HCT116 (cell line): Measurements from ENCODE around the gene ENTPD5. TPM values are rescaled to one million over a fixed set of nuclear protein-coding genes. Genes with fewer than 3 reads are reported as not detected.
"Not testable (repeated sequence)": the region's sequence is repeated elsewhere in the genome, so short reads cannot be mapped to it uniquely, and the experiment has no call there.

Experiments
- ATAC-seq: fragments of 200-7000 bp; cut with Tn5 transposase; 2 replicates; pipeline ENCODE4 v1.9.1; 2020; ENCODE audit warnings: mild to moderate bottlenecking, moderate library complexity
- BruUV-seq: library from RNA; stranded (reverse); fragments of 400-500 nt; replicated peaks from 2 replicates; lab custom pipeline; 2021; lab: Mats Ljungman, UMichigan
- CTCF ChIA-PET: fragments of 300-600 bp; sonication (Branson Sonifier 250); formaldehyde crosslinking; loops from one replicate; lab custom pipeline; 2021; ENCODE audit warnings: antibody characterized with exemption; lab: Charles Lee
- POLR2A ChIA-PET: fragments of 300-600, 350-600 bp; sonication (Branson Sonifier 250); formaldehyde crosslinking; loops from one replicate; lab custom pipeline; 2021; ENCODE audit warnings: antibody characterized with exemption; lab: Charles Lee
- RAD21 ChIA-PET, 2 experiments: fragments of 300-600 bp; sonication (Branson Sonifier 250); formaldehyde crosslinking; loops; one replicate each; lab custom pipeline; 2023; ENCODE audit warnings: low total read pairs in 2 of 2; ENCODE audit not compliant: uncharacterized antibody in 2 of 2, unreplicated experiment in 2 of 2, low non-redundant PET in 1 of 2; lab: Charles Lee
- DNase-seq: peaks from one replicate; pipeline ENCODE4 v3.0.0-alpha.2; 2010; ENCODE audit warnings: low read depth, low spot score
- H2AFZ ChIP-seq: fragments of 200-600 bp; shearing (Covaris generic), sonication (generic); 2 replicates; pipeline ENCODE4 v1.6.1; 2017; ENCODE audit warnings: low read depth, mixed run types, mixed read lengths, antibody characterized with exemption, low read length; ENCODE audit not compliant: poor library complexity, severe bottlenecking
- H3K27ac ChIP-seq: 2 replicates; pipeline ENCODE4 v1.5.1; 2012; ENCODE audit warnings: low read depth, low read length
- H3K27me3 ChIP-seq: fragments of 200-600 bp; sonication (generic); 2 replicates; pipeline ENCODE4 v1.6.1; 2016; ENCODE audit warnings: mixed run types, low read length, mixed read lengths; ENCODE audit not compliant: insufficient read depth
- H3K36me3 ChIP-seq, 2 experiments: fragments of 200-500 bp in 1 of 2; fragments of 200-600 bp in 1 of 2; sonication (Bioruptor generic) in 1 of 2; sonication (generic) in 1 of 2; 2 replicates each; pipeline versions ENCODE4 v1.5.1 to v1.6.1; 2014 to 2016; ENCODE audit warnings: low read length in 2 of 2, inconsistent platforms in 1 of 2, mixed read lengths in 1 of 2, mixed run types in 1 of 2; ENCODE audit not compliant: insufficient read depth in 2 of 2, control insufficient read depth in 1 of 2
- H3K4me1 ChIP-seq, 2 experiments: fragments of 200-600 bp in 1 of 2; sonication (generic) in 1 of 2; 2 replicates each; pipeline versions ENCODE4 v1.5.1 to v1.6.1; 2012 to 2017; ENCODE audit warnings: low read length in 2 of 2, inconsistent platforms in 1 of 2, mild to moderate bottlenecking in 1 of 2, mixed read lengths in 1 of 2, mixed run types in 1 of 2, moderate library complexity in 1 of 2; ENCODE audit not compliant: insufficient read depth in 2 of 2, control insufficient read depth in 1 of 2
- H3K4me2 ChIP-seq: fragments of 200-600 bp; sonication (generic); 2 replicates; pipeline ENCODE4 v1.6.1; 2017; ENCODE audit warnings: mixed run types, low read length, mixed read lengths
- H3K4me3 ChIP-seq, 2 experiments: fragments of 200-600 bp in 1 of 2; sonication (generic) in 1 of 2; replicated peaks in 1 of 2; 2 replicates each; pipeline ENCODE4 v1.5.1; 2011 to 2016; ENCODE audit warnings: low read length in 2 of 2, control low read depth in 1 of 2, low read depth in 1 of 2, mild to moderate bottlenecking in 1 of 2, mixed read lengths in 1 of 2, mixed run types in 1 of 2
- H3K79me2 ChIP-seq: fragments of 200-600 bp; sonication (generic); 2 replicates; pipeline ENCODE4 v1.6.1; 2017; ENCODE audit warnings: mild to moderate bottlenecking, mixed run types, low read length, moderate library complexity, mixed read lengths; ENCODE audit not compliant: insufficient read depth
- H3K9ac ChIP-seq: fragments of 200-600 bp; sonication (generic); 2 replicates; pipeline ENCODE4 v1.6.1; 2016; ENCODE audit warnings: low read length, mixed read lengths
- H3K9me2 ChIP-seq: fragments of 200-600 bp; sonication (generic), shearing (Covaris generic); 2 replicates; pipeline ENCODE4 v1.6.1; 2017; ENCODE audit warnings: mixed run types, mild to moderate bottlenecking, moderate library complexity; ENCODE audit not compliant: insufficient read depth
- H3K9me3 ChIP-seq, 2 experiments: fragments of 200-500 bp in 1 of 2; fragments of 200-600 bp in 1 of 2; sonication (Bioruptor generic) in 1 of 2; sonication (generic) in 1 of 2; 2 replicates each; pipeline ENCODE4 v1.6.1; 2014 to 2017; ENCODE audit warnings: low read length in 2 of 2, mixed read lengths in 2 of 2, inconsistent platforms in 1 of 2, low read depth in 1 of 2, mild to moderate bottlenecking in 1 of 2, mixed run types in 1 of 2, moderate library complexity in 1 of 2; ENCODE audit not compliant: control insufficient read depth in 1 of 2, insufficient read depth in 1 of 2
- H4K20me1 ChIP-seq: fragments of 200-600 bp; sonication (generic), shearing (Covaris generic); 2 replicates; pipeline ENCODE4 v1.6.1; 2017; ENCODE audit warnings: mixed run types, mild to moderate bottlenecking, moderate library complexity; ENCODE audit not compliant: insufficient read depth
- CBX3 ChIP-seq: IDR thresholded peaks from 2 replicates; pipeline ENCODE4 v1.6.1; 2012; ENCODE audit warnings: low read depth
- CEBPB ChIP-seq: IDR thresholded peaks from 2 replicates; pipeline ENCODE4 v1.6.1; 2012; ENCODE audit warnings: low read depth
- CTCF ChIP-seq, 3 experiments: fragments of 200-600 bp in 1 of 3; sonication (generic) in 1 of 3; IDR thresholded peaks in 2 of 3; conservative IDR thresholded peaks in 1 of 3; 2 replicates each; pipeline ENCODE4 v1.5.1; 2012 to 2017; ENCODE audit warnings: low read depth in 2 of 3, low read length in 2 of 3, antibody characterized with exemption in 1 of 3, borderline replicate concordance in 1 of 3, control low read depth in 1 of 3, mild to moderate bottlenecking in 1 of 3, mixed read lengths in 1 of 3, mixed run types in 1 of 3, moderate library complexity in 1 of 3; ENCODE audit not compliant: insufficient read depth in 1 of 3
- ELF1 ChIP-seq: IDR thresholded peaks from 2 replicates; pipeline ENCODE4 v1.6.1; 2012; ENCODE audit warnings: low read depth, borderline replicate concordance
- EZH2phosphoT487 ChIP-seq: fragments of 200-600 bp; IDR thresholded peaks from 2 replicates; pipeline ENCODE4 v1.6.1; 2018; ENCODE audit warnings: antibody characterized with exemption, borderline replicate concordance
- FOSL1 ChIP-seq: IDR thresholded peaks from 2 replicates; pipeline ENCODE4 v1.6.1; 2012; ENCODE audit warnings: low read depth
- POLR2A ChIP-seq: IDR thresholded peaks from 2 replicates; pipeline ENCODE4 v1.7.0; 2011; ENCODE audit warnings: borderline replicate concordance; ENCODE audit not compliant: insufficient read depth, insufficient read length; ENCODE audit errors: extremely low read depth
- REST ChIP-seq: IDR thresholded peaks from 2 replicates; pipeline ENCODE4 v1.6.1; 2012; ENCODE audit warnings: low read depth
- SIN3A ChIP-seq: IDR thresholded peaks from 2 replicates; pipeline ENCODE4 v1.6.1; 2012; ENCODE audit warnings: low read depth
- SRF ChIP-seq: IDR thresholded peaks from 2 replicates; pipeline ENCODE4 v1.6.1; 2012; ENCODE audit warnings: low read depth
- YY1 ChIP-seq: IDR thresholded peaks from 2 replicates; pipeline ENCODE4 v1.6.1; 2011; ENCODE audit warnings: low read length, low read depth, moderate library complexity, mild to moderate bottlenecking; ENCODE audit not compliant: insufficient replicate concordance; ENCODE audit errors: extremely low read depth
- ZBTB33 ChIP-seq: IDR thresholded peaks from 2 replicates; pipeline ENCODE4 v1.6.1; 2011; ENCODE audit warnings: mild to moderate bottlenecking, low read length, moderate library complexity; ENCODE audit not compliant: insufficient replicate concordance; ENCODE audit errors: extremely low read depth
- intact Hi-C: fragments of 100-400 bp; cut with micrococcal nuclease; formaldehyde crosslinking; loops from 2 replicates; pipeline ENCODE4 v1.10.0; 2022
- total RNA-seq: library from RNA; stranded (reverse); gene quantifications from one replicate; pipeline ENCODE4 v1.2.1, GENCODE V29; 2021; ENCODE audit not compliant: unreplicated experiment
- TF ChIP-seq, protein P1 (sequence below): IDR thresholded peaks from 2 replicates; pipeline ENCODE4 v1.6.1; 2012

Gene ENTPD5
- total RNA-seq, 1 experiment from 2014 or later: 14.4 TPM

GRCh38 chr14:74008843-74009499 is 10.1 kb downstream of the ENTPD5 start:
- intact Hi-C loops: no loop called here
- H3K9me3 ChIP-seq: no peaks in the 10 kb centered on the region
- ATAC-seq (no peak), DNase-seq (no peak)
- H3K4me1 ChIP-seq: peaks cover 0 to under 1% of the 10 kb centered on the region in 2 experiments; a peak in 1 of 4 replicates
- ChIA-PET POLR2A (no interaction called here), CTCF (interaction anchor here (0.7 kb wide), 1 partner anchor 33 kb away, joined by 3 read pairs; no protein-coding TSS in a partner anchor), RAD21 (no interaction called here)
- H3K27ac ChIP-seq: no peak overlapping the region
- H4K20me1 ChIP-seq: no peaks in the 10 kb centered on the region
- peaks cover 0 to 6% of the 10 kb centered on the region in 2 experiments; a peak in 2 of 4 replicates for H3K36me3 ChIP-seq
- BruUV-seq: no TSS peak
- no peaks in the 10 kb centered on the region for H3K9me2 ChIP-seq
- H3K79me2 ChIP-seq: no peaks in the 10 kb centered on the region
- no peak overlapping the region for H3K4me2 ChIP-seq
- H2AFZ ChIP-seq: no peak overlapping the region
- H3K9ac ChIP-seq: no peak overlapping the region
- no peaks in the 10 kb centered on the region for H3K27me3 ChIP-seq
- H3K4me3 ChIP-seq: no peak overlapping the region
- TF ChIP-seq, protein P1, sequence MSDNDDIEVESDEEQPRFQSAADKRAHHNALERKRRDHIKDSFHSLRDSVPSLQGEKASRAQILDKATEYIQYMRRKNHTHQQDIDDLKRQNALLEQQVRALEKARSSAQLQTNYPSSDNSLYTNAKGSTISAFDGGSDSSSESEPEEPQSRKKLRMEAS: no peak
- TF ChIP-seq ELF1: no peak
- TF ChIP-seq REST: no peak
- no peak for TF ChIP-seq SIN3A
- TF ChIP-seq SRF: no peak
- TF ChIP-seq POLR2A: no peak
- TF ChIP-seq CEBPB: no peak
- no peak for TF ChIP-seq CBX3
- TF ChIP-seq YY1: no peak
- no peak for TF ChIP-seq CTCF (IDR thresholded peaks at IDR 0.05 in 2 of 3, conservative IDR thresholded peaks at IDR 0.05 in 1 of 3; ENCODE audit: borderline replicate concordance in 1 of 3, insufficient read depth in 1 of 3, low read depth in 2 of 3, low read length in 2 of 3)
- TF ChIP-seq FOSL1: no peak
- TF ChIP-seq ZBTB33: no peak
- TF ChIP-seq EZH2phosphoT487: no peak

GRCh38 chr14:74005664-74006063 is 13.4 kb downstream of the ENTPD5 start:
- H3K27ac ChIP-seq, CTCF ChIA-PET, H3K9ac ChIP-seq, DNase-seq, H3K79me2 ChIP-seq, H3K4me3 ChIP-seq, intact Hi-C loops, H3K36me3 ChIP-seq, RAD21 ChIA-PET, ATAC-seq, H2AFZ ChIP-seq, H3K27me3 ChIP-seq, H3K9me3 ChIP-seq, H4K20me1 ChIP-seq, H3K4me2 ChIP-seq, H3K4me1 ChIP-seq, H3K9me2 ChIP-seq, POLR2A ChIA-PET, BruUV-seq: not testable (repeated sequence)
